ENCODE measurements around the gene EML1. TPM values are rescaled to one million over a fixed set of nuclear protein-coding genes. Genes with fewer than 3 reads are reported as not detected.

EML1 gene
- total RNA-seq: 10 to 100 TPM; 22.0 to 22.7 TPM
- polyA plus RNA-seq (ENCODE audit: insufficient read depth, low read depth, low replicate concordance): 18.1 TPM
- long read RNA-seq, donor 1, partial matches to known transcripts: 0 of 1 reads
- long read RNA-seq, donor 1, other reads (novel, unspliced or antisense): 0 of 1 reads
- long read RNA-seq, donor 2, full-length matches to known transcripts: 3 of 3 reads
- long read RNA-seq, donor 2, partial matches to known transcripts: 0 of 3 reads
- long read RNA-seq, donor 2, other reads (novel, unspliced or antisense): 0 of 3 reads

- intact Hi-C loops (cut with DNase I; ENCODE audit: low total_unique reads): loop anchor here (10.0 kb wide), 1 partner anchor 59 kb away; no protein-coding TSS in a partner anchor
- no peaks in the 10 kb centered on the region for H3K36me3 ChIP-seq (ENCODE audit: low read depth, missing control alignments)
- no peaks in the 10 kb centered on the region for H3K27me3 ChIP-seq
- DNase-seq: peak; percentile 88
- 0 to 3% methylated on average over 9 to 59 of the region's 121 CpGs for WGBS, 2 donors
- H3K4me1 ChIP-seq: peaks cover 5% of the 10 kb centered on the region
- H3K4me3 ChIP-seq: peak within 1 kb of the TSS; percentile 56
- no peaks in the 10 kb centered on the region for H3K9me3 ChIP-seq
- peak within 1 kb of the TSS; percentile 53 to 91 for H3K27ac ChIP-seq
- TF ChIP-seq CTCF (IDR thresholded peaks at IDR 0.05) (peak in 1 of 3 experiments; percentile 24), POLR2A (IDR thresholded peaks at IDR 0.05) (no peak)
Observed at GRCh38 chr14:99793213-99794150, at the start of gene EML1. EML1 (plus strand) TSS chr14:99793413; CDS start chr14:99793477, 64 bp downstream.

GRCh38 chr14:99744199-99744872 lies 48.9 kb upstream of the EML1 start:
- intact Hi-C loops (cut with DNase I; ENCODE audit: low total_unique reads): no loop called here
- peaks cover 12% of the 10 kb centered on the region for H3K4me1 ChIP-seq
- H3K4me3 ChIP-seq: no peak overlapping the region
- no peaks in the 10 kb centered on the region for H3K27me3 ChIP-seq
- WGBS, 2 donors: 85 to 87% methylated on average over 10 to 11 of the region's 11 CpGs
- no peaks in the 10 kb centered on the region for H3K36me3 ChIP-seq (ENCODE audit: low read depth, missing control alignments)
- H3K9me3 ChIP-seq: no peaks in the 10 kb centered on the region
- DNase-seq: no peak
- TF ChIP-seq POLR2A (IDR thresholded peaks at IDR 0.05): no peak
- no peak for TF ChIP-seq CTCF (IDR thresholded peaks at IDR 0.05)
- no peak overlapping the region for H3K27ac ChIP-seq

- H3K4me3 ChIP-seq: no peak overlapping the region
- intact Hi-C loops (cut with DNase I; ENCODE audit: low total_unique reads): no loop called here
Observed at GRCh38 chr14:99744873-99745224, 48.4 kb upstream of the EML1 start.

More at GRCh38 chr14:99744873-99745224, 48.4 kb upstream of the EML1 start:
- H3K36me3 ChIP-seq (ENCODE audit: low read depth, missing control alignments): no peaks in the 10 kb centered on the region
- no peaks in the 10 kb centered on the region for H3K27me3 ChIP-seq
- no peak for DNase-seq
- H3K9me3 ChIP-seq: no peaks in the 10 kb centered on the region
- peaks cover 17% of the 10 kb centered on the region for H3K4me1 ChIP-seq
- TF ChIP-seq CTCF (IDR thresholded peaks at IDR 0.05) (no peak), POLR2A (IDR thresholded peaks at IDR 0.05) (no peak)
- 90 to 92% methylated on average over 7 of the region's 7 CpGs for WGBS, 2 donors
- H3K27ac ChIP-seq: no peak overlapping the region
